Testis (tissue), 2 donors: Measurements from ENCODE around the gene RTN4RL1.

Source experiments
- CTCF ChIP-seq, 3 experiments: fragments of 450-650 bp in 2 of 3; fragments of 200-600 bp in 1 of 3; sonication (generic) in 1 of 3; IDR thresholded peaks; one replicate each; pipeline ENCODE4 v1.5.1; 2016 to 2019; ENCODE audit warnings: antibody characterized with exemption in 3 of 3, mild to moderate bottlenecking in 2 of 3, moderate library complexity in 1 of 3
- POLR2A ChIP-seq: fragments of 450-650 bp; IDR thresholded peaks from one replicate; pipeline ENCODE4 v1.6.1; 2017; ENCODE audit warnings: antibody characterized with exemption, mild to moderate bottlenecking, moderate library complexity

GRCh38 chr17:2040942-2041560, 15.9 kb upstream of the RTN4RL1 start:
- no peak for TF ChIP-seq CTCF (IDR thresholded peaks at IDR 0.05)
- no peak for TF ChIP-seq POLR2A
